ENCODE data around the gene RBM44. TPM values are rescaled to one million over a fixed set of nuclear protein-coding genes. Genes with fewer than 3 reads are reported as not detected.
"Not testable (repeated sequence)": the region's sequence is repeated elsewhere in the genome, so short reads cannot be mapped to it uniquely, and the experiment has no call there.

Gene RBM44
- under 1 TPM in 1 of 3 donors, not detected in 2; 0.08 TPM for polyA plus RNA-seq

- no peak for DNase-seq
- no peaks in the 10 kb centered on the region for H3K4me1 Mint-ChIP-seq
- no peak within 1 kb of the TSS for H3K4me3 Mint-ChIP-seq
- H3K27me3 Mint-ChIP-seq (ENCODE audit: low read depth in 3 of 3), result peaks cover 0 to 4% (median 2%) of the 10 kb centered on the region in 3 donors
- no peak within 1 kb of the TSS for H3K27ac Mint-ChIP-seq
- peaks cover 0 to 18% (median 0%) of the 10 kb centered on the region in 3 donors for H3K36me3 Mint-ChIP-seq
- no peaks in the 10 kb centered on the region for H3K9me3 Mint-ChIP-seq
Measured at GRCh38 chr2:237798236-237799059, at the start of gene RBM44. TSS of gene RBM44 (plus strand) at chr2:237798779. CDS start at chr2:237813610, 14,831 bp downstream.

- Mint-ChIP-seq H3K9me3 (no peaks in the 10 kb centered on the region), H3K4me1 (peaks cover 34 to 43% of the 10 kb centered on the region in 2 donors), H3K27ac (no peak overlapping the region), H3K36me3 (peaks cover 16 to 36% (median 23%) of the 10 kb centered on the region in 3 donors), H3K27me3 (ENCODE audit: low read depth in 3 of 3) (peaks cover 4 to 5% (median 5%) of the 10 kb centered on the region in 3 donors), H3K4me3 (no peak overlapping the region)
- DNase-seq, result no peak
Measured at GRCh38 chr2:237749002-237749401, 49.6 kb upstream of the RBM44 start.

GRCh38 chr2:237749961-237750360, 48.6 kb upstream of the RBM44 start:
- no peak for DNase-seq
- Mint-ChIP-seq H3K36me3 (peaks cover 20 to 42% (median 27%) of the 10 kb centered on the region in 3 donors), H3K27ac (peak overlapping the region in 3 of 6 donors; percentile 17 to 69 (median 53)), H3K9me3 (no peaks in the 10 kb centered on the region), H3K27me3 (ENCODE audit: low read depth in 3 of 3) (peaks cover 2 to 5% (median 4%) of the 10 kb centered on the region in 3 donors), H3K4me3 (no peak overlapping the region), H3K4me1 (peaks cover 27 to 43% of the 10 kb centered on the region in 2 donors)

- Mint-ChIP-seq H3K27ac (peak overlapping the region in 1 of 6 donors; percentile 87), H3K36me3 (peaks cover 20 to 45% (median 27%) of the 10 kb centered on the region in 3 donors)
- H3K27me3 Mint-ChIP-seq (ENCODE audit: low read depth in 3 of 3), result not testable (repeated sequence)
Measured at GRCh38 chr2:237750441-237750840, 48.1 kb upstream of the RBM44 start.

GRCh38 chr2:237752761-237753165, 45.8 kb upstream of the RBM44 start:
- peaks cover 24 to 39% of the 10 kb centered on the region in 2 donors for H3K4me1 Mint-ChIP-seq
- peaks cover 2 to 3% (median 2%) of the 10 kb centered on the region in 3 donors for H3K27me3 Mint-ChIP-seq (ENCODE audit: low read depth in 3 of 3)
- H3K27ac Mint-ChIP-seq, result peak overlapping the region; percentile 21 to 91 (median 87)
- no peaks in the 10 kb centered on the region for H3K9me3 Mint-ChIP-seq
- H3K4me3 Mint-ChIP-seq, result peak overlapping the region in 1 of 5 donors; percentile 6
- DNase-seq, result peak; percentile 49 to 59 (median 54)
- H3K36me3 Mint-ChIP-seq, result peaks cover 35 to 60% (median 37%) of the 10 kb centered on the region in 3 donors

More at GRCh38 chr2:237750441-237750840, 48.1 kb upstream of the RBM44 start:
- H3K4me3 Mint-ChIP-seq, H3K9me3 Mint-ChIP-seq, DNase-seq: not testable (repeated sequence)
- peaks cover 25 to 39% of the 10 kb centered on the region in 2 donors for H3K4me1 Mint-ChIP-seq

GRCh38 chr2:237754182-237754581, 44.4 kb upstream of the RBM44 start:
- DNase-seq, result no peak
- no peaks in the 10 kb centered on the region for H3K9me3 Mint-ChIP-seq
- H3K36me3 Mint-ChIP-seq, result peaks cover 37 to 56% (median 41%) of the 10 kb centered on the region in 3 donors
- peaks cover 24 to 39% of the 10 kb centered on the region in 2 donors for H3K4me1 Mint-ChIP-seq
- H3K27me3 Mint-ChIP-seq (ENCODE audit: low read depth in 3 of 3), result peaks cover 0 to 2% (median 0%) of the 10 kb centered on the region in 3 donors
- H3K27ac Mint-ChIP-seq, result peak overlapping the region in 2 of 6 donors; percentile 15 to 37
- H3K4me3 Mint-ChIP-seq, result no peak overlapping the region

- Mint-ChIP-seq H3K9me3 (no peaks in the 10 kb centered on the region), H3K4me3 (no peak overlapping the region), H3K4me1 (peaks cover 24 to 34% of the 10 kb centered on the region in 2 donors), H3K27ac (peak overlapping the region in 2 of 6 donors; percentile 37 to 39), H3K27me3 (ENCODE audit: low read depth in 3 of 3) (no peaks in the 10 kb centered on the region), H3K36me3 (peaks cover 36 to 51% (median 40%) of the 10 kb centered on the region in 3 donors)
- DNase-seq, result no peak
Measured at GRCh38 chr2:237754626-237755248, 43.8 kb upstream of the RBM44 start.

- no peaks in the 10 kb centered on the region for H3K27me3 Mint-ChIP-seq (ENCODE audit: low read depth in 3 of 3)
- peaks cover 19 to 33% of the 10 kb centered on the region in 2 donors for H3K4me1 Mint-ChIP-seq
- no peaks in the 10 kb centered on the region for H3K9me3 Mint-ChIP-seq
- peaks cover 32 to 50% (median 37%) of the 10 kb centered on the region in 3 donors for H3K36me3 Mint-ChIP-seq
- DNase-seq, result no peak
- H3K27ac Mint-ChIP-seq, result no peak overlapping the region
- no peak overlapping the region for H3K4me3 Mint-ChIP-seq
Measured at GRCh38 chr2:237757616-237758015, 41.0 kb upstream of the RBM44 start.

- Mint-ChIP-seq H3K27me3 (ENCODE audit: low read depth in 3 of 3) (no peaks in the 10 kb centered on the region), H3K4me1 (peaks cover 18 to 33% of the 10 kb centered on the region in 2 donors), H3K36me3 (peaks cover 32 to 44% (median 32%) of the 10 kb centered on the region in 3 donors), H3K9me3 (peaks cover 0 to 2% (median 0%) of the 10 kb centered on the region in 6 donors), H3K27ac (no peak overlapping the region), H3K4me3 (no peak overlapping the region)
- DNase-seq, result no peak
Measured at GRCh38 chr2:237758185-237758584, 40.4 kb upstream of the RBM44 start.

- H3K27me3 Mint-ChIP-seq (ENCODE audit: low read depth in 3 of 3), result no peaks in the 10 kb centered on the region
- peaks cover 27 to 44% (median 31%) of the 10 kb centered on the region in 3 donors for H3K36me3 Mint-ChIP-seq
- no peak for DNase-seq
- H3K4me3 Mint-ChIP-seq, result no peak overlapping the region
- peaks cover 0 to 2% (median 0%) of the 10 kb centered on the region in 6 donors for H3K9me3 Mint-ChIP-seq
- no peak overlapping the region for H3K27ac Mint-ChIP-seq
- peaks cover 19 to 31% of the 10 kb centered on the region in 2 donors for H3K4me1 Mint-ChIP-seq
Measured at GRCh38 chr2:237759176-237759575, 39.4 kb upstream of the RBM44 start.

GRCh38 chr2:237760506-237761502, 37.8 kb upstream of the RBM44 start:
- H3K9me3 Mint-ChIP-seq, result peaks cover 0 to 2% (median 0%) of the 10 kb centered on the region in 6 donors

GRCh38 chr2:237762291-237763182, 36.0 kb upstream of the RBM44 start:
- not testable (repeated sequence) for H3K4me3 Mint-ChIP-seq; H3K27me3 Mint-ChIP-seq (ENCODE audit: low read depth in 3 of 3); DNase-seq; H3K9me3 Mint-ChIP-seq
- H3K4me1 Mint-ChIP-seq, result peaks cover 20 to 29% of the 10 kb centered on the region in 2 donors
- peaks cover 9 to 29% (median 20%) of the 10 kb centered on the region in 3 donors for H3K36me3 Mint-ChIP-seq
- peak overlapping the region in 5 of 6 donors; percentile 20 to 81 (median 65) for H3K27ac Mint-ChIP-seq

More at GRCh38 chr2:237760506-237761502, 37.8 kb upstream of the RBM44 start:
- Mint-ChIP-seq H3K4me3 (no peak overlapping the region), H3K36me3 (peaks cover 23 to 35% (median 28%) of the 10 kb centered on the region in 3 donors), H3K27me3 (ENCODE audit: low read depth in 3 of 3) (no peaks in the 10 kb centered on the region), H3K4me1 (peaks cover 19 to 29% of the 10 kb centered on the region in 2 donors), H3K27ac (peak overlapping the region in 1 of 6 donors; percentile 66)
- no peak for DNase-seq

Measured in immature natural killer cell (primary cell).